Panc1 (cell line): Measurements from ENCODE around the gene FKBP2.

Experiments
- CTCF ChIP-seq: fragments of 450-650 bp; IDR thresholded peaks from 2 replicates; pipeline ENCODE4 v1.5.1; 2017; ENCODE audit warnings: mild to moderate bottlenecking
- REST ChIP-seq, 2 experiments: IDR thresholded peaks; 2 replicates each; pipeline ENCODE4 v1.6.1; 2011 to 2012; ENCODE audit warnings: low read depth in 2 of 2, control low read depth in 1 of 2, low read length in 1 of 2, mild to moderate bottlenecking in 1 of 2, moderate library complexity in 1 of 2; ENCODE audit not compliant: insufficient read depth in 1 of 2
- SIN3A ChIP-seq: IDR thresholded peaks from 2 replicates; pipeline ENCODE4 v1.6.1; 2012; ENCODE audit warnings: low read depth, mild to moderate bottlenecking, low read length, moderate library complexity, borderline replicate concordance; ENCODE audit not compliant: insufficient read depth
- TCF7L2 ChIP-seq: IDR thresholded peaks from 2 replicates; pipeline ENCODE4 v1.6.1; 2011; ENCODE audit warnings: mild to moderate bottlenecking, low read depth, low read length, inconsistent platforms

- TF ChIP-seq CTCF (no peak), SIN3A (no peak), TCF7L2 (no peak), REST (IDR thresholded peaks at IDR 0.05; ENCODE audit: insufficient read depth in 1 of 2, low read depth in 2 of 2, low read length in 1 of 2) (no peak)
Measured at GRCh38 chr11:64276653-64277431, 35.9 kb downstream of the FKBP2 start.
